GM12878 (cell line): ENCODE data around the gene CFAP58. TPM values are rescaled to one million over a fixed set of nuclear protein-coding genes. Genes with fewer than 3 reads are reported as not detected.
A peak's percentile ranks its signal among the peaks of the same experiment; 100 is the strongest.

Experiments
- ASH2L ChIP-seq: fragments of 300-600, 200-600 bp; sonication (generic); IDR thresholded peaks from 2 replicates; pipeline ENCODE4 v1.6.1; 2017; ENCODE audit warnings: low read depth, mild to moderate bottlenecking, borderline replicate concordance
- BACH1 ChIP-seq: fragments of 450-650 bp; IDR thresholded peaks from 2 replicates; pipeline ENCODE4 v1.6.1; 2017; ENCODE audit warnings: mild to moderate bottlenecking, borderline replicate concordance
- BCL11A ChIP-seq: IDR thresholded peaks from 2 replicates; pipeline ENCODE4 v1.6.1; 2011; ENCODE audit warnings: low read depth, low read length
- CHD1 ChIP-seq: IDR thresholded peaks from 2 replicates; pipeline ENCODE4 v1.6.1; 2012; ENCODE audit warnings: low read depth, low read length, improper control_type of control experiment
- CREB1 ChIP-seq: IDR thresholded peaks from 2 replicates; pipeline ENCODE4 v1.6.1; 2012; ENCODE audit warnings: low read depth, mild to moderate bottlenecking, inconsistent platforms
- MXI1 ChIP-seq: fragments of 150-350 bp; IDR thresholded peaks from 2 replicates; pipeline ENCODE4 v1.6.1; 2011; ENCODE audit warnings: low read depth, mild to moderate bottlenecking, inconsistent platforms, low read length, improper control_type of control experiment
- NFYA ChIP-seq: IDR thresholded peaks from 2 replicates; pipeline ENCODE4 v1.6.1; 2011; ENCODE audit warnings: low read depth, mild to moderate bottlenecking, low read length, improper control_type of control experiment, borderline replicate concordance
- PAX8 ChIP-seq: fragments of 450-650 bp; IDR thresholded peaks from 2 replicates; pipeline ENCODE4 v1.6.1; 2017; ENCODE audit warnings: mild to moderate bottlenecking, moderate library complexity
- POLR2A ChIP-seq: IDR thresholded peaks from 2 replicates; pipeline ENCODE4 v1.6.1; 2011; ENCODE audit warnings: low read depth, mild to moderate bottlenecking, low read length
- POU2F2 ChIP-seq: IDR thresholded peaks from 3 replicates; pipeline ENCODE4 v1.6.1; 2011; ENCODE audit warnings: low read depth, mild to moderate bottlenecking, low read length, borderline replicate concordance
- RAD21 ChIP-seq: IDR thresholded peaks from 2 replicates; pipeline ENCODE4 v1.6.1; 2011; ENCODE audit warnings: mild to moderate bottlenecking, low read depth, low read length, moderate library complexity; ENCODE audit not compliant: insufficient read depth
- RELA ChIP-seq: fragments of 450-650 bp; IDR thresholded peaks from 2 replicates; pipeline ENCODE4 v1.8.0; 2014; ENCODE audit warnings: borderline replicate concordance; ENCODE audit not compliant: partially characterized antibody
- SPI1 ChIP-seq: IDR thresholded peaks from 2 replicates; pipeline ENCODE4 v1.6.1; 2011; ENCODE audit warnings: low read depth, mild to moderate bottlenecking, low read length, moderate library complexity, borderline replicate concordance; ENCODE audit not compliant: insufficient read depth
- polyA plus RNA-seq, 11 experiments: library from polyadenylated mRNA; depleted of rRNA in 4 of 11; unstranded in 6 of 11; stranded (reverse) in 5 of 11; fragments of >200 nt; fragmentation: Nextera tagmentation in 4 of 11; fragmentation: Illumina TruSeq in 1 of 11; extraction: Ambion mirVana in 4 of 11; extraction: Trizol in 1 of 11; gene quantifications; 1 replicate in 1 of 11; 2 replicates in 10 of 11; pipeline versions ENCODE4 v1.2.1 to v1.2.3, GENCODE V29; 2011 to 2016; ENCODE audit warnings: inconsistent platforms in 2 of 11, missing spikeins in 2 of 11, low read depth in 1 of 11
- total RNA-seq, 4 experiments: library from RNA; depleted of rRNA in 3 of 4; stranded (reverse); fragments of >200 nt in 3 of 4; fragmentation: Illumina TruSeq in 1 of 4; extraction: Trizol in 1 of 4; gene quantifications; 2 replicates each; pipeline versions ENCODE4 v1.2.1 to v1.2.3, GENCODE V29; 2013 to 2021
- TF ChIP-seq, protein P1 (sequence below): IDR thresholded peaks from 2 replicates; pipeline ENCODE4 v1.6.1; 2012; ENCODE audit warnings: improper control_type of control experiment, low read depth, low read length; ENCODE audit not compliant: insufficient replicate concordance
- TF ChIP-seq, protein P2 (sequence below): fragments of 450-650 bp; IDR thresholded peaks from 2 replicates; pipeline ENCODE4 v1.6.1; 2016; ENCODE audit warnings: mild to moderate bottlenecking
- TF ChIP-seq, protein P3 (sequence below): IDR thresholded peaks from 2 replicates; pipeline ENCODE4 v1.6.1; 2012; ENCODE audit warnings: low read depth, low read length, improper control_type of control experiment
- TF ChIP-seq, protein P4 (sequence below): IDR thresholded peaks from 2 replicates; pipeline ENCODE4 v1.6.1; 2011; ENCODE audit warnings: borderline replicate concordance, low read depth, mild to moderate bottlenecking, moderate library complexity, mixed read lengths, low read length; ENCODE audit not compliant: insufficient read depth; ENCODE audit errors: extremely low read length
- TF ChIP-seq, protein P5 (sequence below): fragments of 450-650 bp; IDR thresholded peaks from 2 replicates; pipeline ENCODE4 v1.6.1; 2017; ENCODE audit warnings: antibody characterized with exemption, mild to moderate bottlenecking, moderate library complexity

The CFAP58 gene
- total and polyA plus RNA-seq, 10 of the 15 experiments (the other 5 are each of a cell fraction or from before 2014, with no cell fraction given), result 0.03 to 0.35 (median 0.21) TPM

DNA sequence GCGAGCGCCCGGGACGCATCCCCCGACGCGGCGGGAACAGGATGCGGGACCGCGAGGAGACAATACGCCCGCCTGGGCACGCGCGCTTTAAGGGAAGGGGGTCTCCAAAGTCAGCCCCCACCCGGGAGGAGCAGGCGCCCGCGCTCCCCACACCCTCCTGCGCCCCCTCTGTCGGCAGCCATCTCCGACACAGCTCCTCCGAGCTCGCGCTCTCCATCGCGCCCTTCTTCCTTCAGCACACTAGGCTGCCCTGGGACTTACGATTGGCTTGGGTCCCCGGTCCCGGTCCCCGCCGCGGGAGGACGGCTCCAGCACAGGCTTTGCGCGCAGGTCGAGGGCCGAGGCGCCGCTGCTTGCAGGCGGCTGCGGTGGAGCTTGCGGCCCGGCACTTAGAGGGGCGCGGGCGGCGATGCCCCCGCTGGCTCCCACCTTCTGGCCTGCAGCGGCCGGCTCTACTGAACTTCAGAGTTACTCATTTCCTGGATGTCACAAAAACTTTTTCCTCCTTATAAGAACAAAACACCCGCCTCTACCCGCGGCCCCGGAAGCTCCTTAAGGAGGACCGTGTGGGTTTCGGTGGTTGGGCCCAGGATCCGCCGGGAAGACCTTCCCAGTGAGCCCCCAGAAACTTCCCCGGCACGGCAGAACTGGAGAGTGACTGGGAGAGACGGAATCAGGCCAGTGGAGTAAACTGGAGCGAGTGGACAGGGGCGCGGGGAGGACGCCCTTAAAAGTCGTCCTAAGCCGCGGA lies 15.5 kb upstream of the CFAP58 start, which contains the start of gene ITPRIP (continued):
- TF ChIP-seq, protein P1, sequence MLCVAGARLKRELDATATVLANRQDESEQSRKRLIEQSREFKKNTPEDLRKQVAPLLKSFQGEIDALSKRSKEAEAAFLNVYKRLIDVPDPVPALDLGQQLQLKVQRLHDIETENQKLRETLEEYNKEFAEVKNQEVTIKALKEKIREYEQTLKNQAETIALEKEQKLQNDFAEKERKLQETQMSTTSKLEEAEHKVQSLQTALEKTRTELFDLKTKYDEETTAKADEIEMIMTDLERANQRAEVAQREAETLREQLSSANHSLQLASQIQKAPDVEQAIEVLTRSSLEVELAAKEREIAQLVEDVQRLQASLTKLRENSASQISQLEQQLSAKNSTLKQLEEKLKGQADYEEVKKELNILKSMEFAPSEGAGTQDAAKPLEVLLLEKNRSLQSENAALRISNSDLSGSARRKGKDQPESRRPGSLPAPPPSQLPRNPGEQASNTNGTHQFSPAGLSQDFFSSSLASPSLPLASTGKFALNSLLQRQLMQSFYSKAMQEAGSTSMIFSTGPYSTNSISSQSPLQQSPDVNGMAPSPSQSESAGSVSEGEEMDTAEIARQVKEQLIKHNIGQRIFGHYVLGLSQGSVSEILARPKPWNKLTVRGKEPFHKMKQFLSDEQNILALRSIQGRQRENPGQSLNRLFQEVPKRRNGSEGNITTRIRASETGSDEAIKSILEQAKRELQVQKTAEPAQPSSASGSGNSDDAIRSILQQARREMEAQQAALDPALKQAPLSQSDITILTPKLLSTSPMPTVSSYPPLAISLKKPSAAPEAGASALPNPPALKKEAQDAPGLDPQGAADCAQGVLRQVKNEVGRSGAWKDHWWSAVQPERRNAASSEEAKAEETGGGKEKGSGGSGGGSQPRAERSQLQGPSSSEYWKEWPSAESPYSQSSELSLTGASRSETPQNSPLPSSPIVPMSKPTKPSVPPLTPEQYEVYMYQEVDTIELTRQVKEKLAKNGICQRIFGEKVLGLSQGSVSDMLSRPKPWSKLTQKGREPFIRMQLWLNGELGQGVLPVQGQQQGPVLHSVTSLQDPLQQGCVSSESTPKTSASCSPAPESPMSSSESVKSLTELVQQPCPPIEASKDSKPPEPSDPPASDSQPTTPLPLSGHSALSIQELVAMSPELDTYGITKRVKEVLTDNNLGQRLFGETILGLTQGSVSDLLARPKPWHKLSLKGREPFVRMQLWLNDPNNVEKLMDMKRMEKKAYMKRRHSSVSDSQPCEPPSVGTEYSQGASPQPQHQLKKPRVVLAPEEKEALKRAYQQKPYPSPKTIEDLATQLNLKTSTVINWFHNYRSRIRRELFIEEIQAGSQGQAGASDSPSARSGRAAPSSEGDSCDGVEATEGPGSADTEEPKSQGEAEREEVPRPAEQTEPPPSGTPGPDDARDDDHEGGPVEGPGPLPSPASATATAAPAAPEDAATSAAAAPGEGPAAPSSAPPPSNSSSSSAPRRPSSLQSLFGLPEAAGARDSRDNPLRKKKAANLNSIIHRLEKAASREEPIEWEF, result no peak
- TF ChIP-seq POLR2A, result peak; percentile 91
- peak; percentile 60; the same call in 1 of the 2 replicates for TF ChIP-seq BACH1
- no peak for TF ChIP-seq SPI1
- TF ChIP-seq RELA, result peak; percentile 44
- no peak for TF ChIP-seq BCL11A
- 0 out of 3 replicates have a peak, but pooled peaks have one; percentile 40 for TF ChIP-seq POU2F2
- TF ChIP-seq, protein P2, sequence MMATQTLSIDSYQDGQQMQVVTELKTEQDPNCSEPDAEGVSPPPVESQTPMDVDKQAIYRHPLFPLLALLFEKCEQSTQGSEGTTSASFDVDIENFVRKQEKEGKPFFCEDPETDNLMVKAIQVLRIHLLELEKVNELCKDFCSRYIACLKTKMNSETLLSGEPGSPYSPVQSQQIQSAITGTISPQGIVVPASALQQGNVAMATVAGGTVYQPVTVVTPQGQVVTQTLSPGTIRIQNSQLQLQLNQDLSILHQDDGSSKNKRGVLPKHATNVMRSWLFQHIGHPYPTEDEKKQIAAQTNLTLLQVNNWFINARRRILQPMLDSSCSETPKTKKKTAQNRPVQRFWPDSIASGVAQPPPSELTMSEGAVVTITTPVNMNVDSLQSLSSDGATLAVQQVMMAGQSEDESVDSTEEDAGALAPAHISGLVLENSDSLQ, result no peak
- TF ChIP-seq, protein P3, sequence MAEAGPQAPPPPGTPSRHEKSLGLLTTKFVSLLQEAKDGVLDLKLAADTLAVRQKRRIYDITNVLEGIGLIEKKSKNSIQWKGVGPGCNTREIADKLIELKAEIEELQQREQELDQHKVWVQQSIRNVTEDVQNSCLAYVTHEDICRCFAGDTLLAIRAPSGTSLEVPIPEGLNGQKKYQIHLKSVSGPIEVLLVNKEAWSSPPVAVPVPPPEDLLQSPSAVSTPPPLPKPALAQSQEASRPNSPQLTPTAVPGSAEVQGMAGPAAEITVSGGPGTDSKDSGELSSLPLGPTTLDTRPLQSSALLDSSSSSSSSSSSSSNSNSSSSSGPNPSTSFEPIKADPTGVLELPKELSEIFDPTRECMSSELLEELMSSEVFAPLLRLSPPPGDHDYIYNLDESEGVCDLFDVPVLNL, result no peak
- TF ChIP-seq, protein P4, sequence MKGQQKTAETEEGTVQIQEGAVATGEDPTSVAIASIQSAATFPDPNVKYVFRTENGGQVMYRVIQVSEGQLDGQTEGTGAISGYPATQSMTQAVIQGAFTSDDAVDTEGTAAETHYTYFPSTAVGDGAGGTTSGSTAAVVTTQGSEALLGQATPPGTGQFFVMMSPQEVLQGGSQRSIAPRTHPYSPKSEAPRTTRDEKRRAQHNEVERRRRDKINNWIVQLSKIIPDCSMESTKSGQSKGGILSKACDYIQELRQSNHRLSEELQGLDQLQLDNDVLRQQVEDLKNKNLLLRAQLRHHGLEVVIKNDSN, result no peak
- TF ChIP-seq MXI1, result no peak
- TF ChIP-seq CREB1, result peak; percentile 43; the same call in 1 of the 2 replicates
- no peak for TF ChIP-seq NFYA
- TF ChIP-seq ASH2L, result no peak
- TF ChIP-seq RAD21, result no peak
- TF ChIP-seq CHD1, result no peak
- TF ChIP-seq, protein P5, sequence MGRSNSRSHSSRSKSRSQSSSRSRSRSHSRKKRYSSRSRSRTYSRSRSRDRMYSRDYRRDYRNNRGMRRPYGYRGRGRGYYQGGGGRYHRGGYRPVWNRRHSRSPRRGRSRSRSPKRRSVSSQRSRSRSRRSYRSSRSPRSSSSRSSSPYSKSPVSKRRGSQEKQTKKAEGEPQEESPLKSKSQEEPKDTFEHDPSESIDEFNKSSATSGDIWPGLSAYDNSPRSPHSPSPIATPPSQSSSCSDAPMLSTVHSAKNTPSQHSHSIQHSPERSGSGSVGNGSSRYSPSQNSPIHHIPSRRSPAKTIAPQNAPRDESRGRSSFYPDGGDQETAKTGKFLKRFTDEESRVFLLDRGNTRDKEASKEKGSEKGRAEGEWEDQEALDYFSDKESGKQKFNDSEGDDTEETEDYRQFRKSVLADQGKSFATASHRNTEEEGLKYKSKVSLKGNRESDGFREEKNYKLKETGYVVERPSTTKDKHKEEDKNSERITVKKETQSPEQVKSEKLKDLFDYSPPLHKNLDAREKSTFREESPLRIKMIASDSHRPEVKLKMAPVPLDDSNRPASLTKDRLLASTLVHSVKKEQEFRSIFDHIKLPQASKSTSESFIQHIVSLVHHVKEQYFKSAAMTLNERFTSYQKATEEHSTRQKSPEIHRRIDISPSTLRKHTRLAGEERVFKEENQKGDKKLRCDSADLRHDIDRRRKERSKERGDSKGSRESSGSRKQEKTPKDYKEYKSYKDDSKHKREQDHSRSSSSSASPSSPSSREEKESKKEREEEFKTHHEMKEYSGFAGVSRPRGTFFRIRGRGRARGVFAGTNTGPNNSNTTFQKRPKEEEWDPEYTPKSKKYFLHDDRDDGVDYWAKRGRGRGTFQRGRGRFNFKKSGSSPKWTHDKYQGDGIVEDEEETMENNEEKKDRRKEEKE, result no peak
- TF ChIP-seq PAX8, result no peak
